Breast epithelium (tissue), 3 donors: Measurements from ENCODE around the gene SLC4A7.

Experiments used
- POLR2A ChIP-seq: fragments of 450-650 bp; IDR thresholded peaks from one replicate; pipeline ENCODE4 v1.6.1; 2016; ENCODE audit warnings: antibody characterized with exemption, mild to moderate bottlenecking, moderate library complexity
- TF ChIP-seq, protein P1 (sequence below), 3 donors: fragments of 450-650 bp; IDR thresholded peaks; one replicate each; pipeline ENCODE4 v1.5.1; 2016 to 2017; ENCODE audit warnings: antibody characterized with exemption in 3 of 3, mild to moderate bottlenecking in 3 of 3, moderate library complexity in 3 of 3

DNA sequence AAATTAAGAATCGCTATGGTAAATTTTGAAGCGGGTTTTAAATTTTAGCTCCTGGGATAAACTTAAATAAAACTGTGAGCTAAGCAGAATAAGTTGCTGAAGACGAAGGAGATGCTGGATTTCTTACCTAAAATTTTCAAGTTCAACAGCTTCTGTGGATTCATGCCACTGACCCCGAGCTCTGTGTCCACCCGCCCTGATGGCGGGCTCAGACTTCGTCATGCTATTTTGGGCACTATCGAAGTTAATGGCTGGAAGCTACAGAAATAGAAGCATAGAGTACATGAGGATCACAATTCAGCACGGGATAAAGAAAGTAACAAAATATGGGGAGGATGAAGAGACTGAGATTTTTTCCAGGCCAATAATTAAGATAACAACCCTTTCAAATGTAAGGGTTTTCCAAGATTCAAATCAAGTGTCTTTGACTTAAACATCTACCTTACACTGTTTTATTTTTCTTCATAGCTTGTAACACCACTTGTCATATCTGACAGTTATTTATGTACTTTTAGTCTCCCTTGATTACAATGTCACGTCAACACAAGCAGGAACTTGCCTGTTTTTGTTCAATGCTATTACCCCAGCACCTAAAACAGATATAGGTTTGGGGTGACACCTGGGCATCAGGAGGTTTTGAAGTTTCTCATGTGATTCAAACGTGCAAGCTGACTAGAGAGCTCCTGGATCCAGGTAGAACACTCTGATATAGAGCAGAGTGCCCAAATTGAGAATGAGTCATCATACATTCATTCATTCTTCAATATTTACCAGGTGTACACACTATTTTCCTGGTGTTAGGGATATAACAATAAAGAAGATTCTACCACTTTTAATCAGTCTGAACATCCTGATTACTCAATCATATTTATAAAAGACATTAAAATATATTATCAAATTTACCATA is 138.0 kb downstream of the SLC4A7 start:
- TF ChIP-seq, protein P1, sequence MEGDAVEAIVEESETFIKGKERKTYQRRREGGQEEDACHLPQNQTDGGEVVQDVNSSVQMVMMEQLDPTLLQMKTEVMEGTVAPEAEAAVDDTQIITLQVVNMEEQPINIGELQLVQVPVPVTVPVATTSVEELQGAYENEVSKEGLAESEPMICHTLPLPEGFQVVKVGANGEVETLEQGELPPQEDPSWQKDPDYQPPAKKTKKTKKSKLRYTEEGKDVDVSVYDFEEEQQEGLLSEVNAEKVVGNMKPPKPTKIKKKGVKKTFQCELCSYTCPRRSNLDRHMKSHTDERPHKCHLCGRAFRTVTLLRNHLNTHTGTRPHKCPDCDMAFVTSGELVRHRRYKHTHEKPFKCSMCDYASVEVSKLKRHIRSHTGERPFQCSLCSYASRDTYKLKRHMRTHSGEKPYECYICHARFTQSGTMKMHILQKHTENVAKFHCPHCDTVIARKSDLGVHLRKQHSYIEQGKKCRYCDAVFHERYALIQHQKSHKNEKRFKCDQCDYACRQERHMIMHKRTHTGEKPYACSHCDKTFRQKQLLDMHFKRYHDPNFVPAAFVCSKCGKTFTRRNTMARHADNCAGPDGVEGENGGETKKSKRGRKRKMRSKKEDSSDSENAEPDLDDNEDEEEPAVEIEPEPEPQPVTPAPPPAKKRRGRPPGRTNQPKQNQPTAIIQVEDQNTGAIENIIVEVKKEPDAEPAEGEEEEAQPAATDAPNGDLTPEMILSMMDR (IDR thresholded peaks at IDR 0.05) = no peak
- TF ChIP-seq POLR2A = no peak
